ENCODE results near the gene CRNKL1.

DNA sequence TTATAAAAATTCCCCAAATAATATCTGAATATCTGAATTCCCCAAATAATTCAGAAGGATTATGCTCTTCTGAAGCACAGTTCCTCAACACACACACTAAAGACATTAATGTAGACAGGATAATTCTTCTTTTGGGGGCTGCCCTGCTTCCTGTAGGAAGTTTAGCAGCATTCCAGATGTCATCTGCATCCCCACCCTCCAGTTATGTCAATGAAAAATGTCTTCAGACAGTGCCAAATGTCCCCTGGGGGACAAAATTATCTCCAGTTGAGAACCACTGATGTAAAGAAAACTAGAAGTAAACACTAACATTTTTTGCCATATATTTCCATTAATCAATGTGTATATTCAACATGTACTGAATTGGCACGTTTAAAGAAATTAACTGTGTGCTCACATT lies 61.0 kb downstream of the CRNKL1 start:
- TF ChIP-seq POLR2A (IDR thresholded peaks at IDR 0.05; ENCODE audit: low read depth, low read length) (no peak), EZH2 (IDR thresholded peaks at IDR 0.05; ENCODE audit: borderline replicate concordance, low read depth, low read length, severe bottlenecking) (no peak), POLR2AphosphoS5 (IDR thresholded peaks at IDR 0.05; ENCODE audit: insufficient read depth, low read depth, low read length) (no peak), GATA2 (IDR thresholded peaks at IDR 0.05; ENCODE audit: insufficient read depth, insufficient read length, low read depth, low read length) (no peak)
- TF ChIP-seq, protein P1, sequence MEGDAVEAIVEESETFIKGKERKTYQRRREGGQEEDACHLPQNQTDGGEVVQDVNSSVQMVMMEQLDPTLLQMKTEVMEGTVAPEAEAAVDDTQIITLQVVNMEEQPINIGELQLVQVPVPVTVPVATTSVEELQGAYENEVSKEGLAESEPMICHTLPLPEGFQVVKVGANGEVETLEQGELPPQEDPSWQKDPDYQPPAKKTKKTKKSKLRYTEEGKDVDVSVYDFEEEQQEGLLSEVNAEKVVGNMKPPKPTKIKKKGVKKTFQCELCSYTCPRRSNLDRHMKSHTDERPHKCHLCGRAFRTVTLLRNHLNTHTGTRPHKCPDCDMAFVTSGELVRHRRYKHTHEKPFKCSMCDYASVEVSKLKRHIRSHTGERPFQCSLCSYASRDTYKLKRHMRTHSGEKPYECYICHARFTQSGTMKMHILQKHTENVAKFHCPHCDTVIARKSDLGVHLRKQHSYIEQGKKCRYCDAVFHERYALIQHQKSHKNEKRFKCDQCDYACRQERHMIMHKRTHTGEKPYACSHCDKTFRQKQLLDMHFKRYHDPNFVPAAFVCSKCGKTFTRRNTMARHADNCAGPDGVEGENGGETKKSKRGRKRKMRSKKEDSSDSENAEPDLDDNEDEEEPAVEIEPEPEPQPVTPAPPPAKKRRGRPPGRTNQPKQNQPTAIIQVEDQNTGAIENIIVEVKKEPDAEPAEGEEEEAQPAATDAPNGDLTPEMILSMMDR (IDR thresholded peaks at IDR 0.05; ENCODE audit: extremely low read depth in 1 of 2, insufficient read depth in 1 of 2, low read depth in 1 of 2, low read length in 2 of 2), result no peak
- TF ChIP-seq, protein P2, sequence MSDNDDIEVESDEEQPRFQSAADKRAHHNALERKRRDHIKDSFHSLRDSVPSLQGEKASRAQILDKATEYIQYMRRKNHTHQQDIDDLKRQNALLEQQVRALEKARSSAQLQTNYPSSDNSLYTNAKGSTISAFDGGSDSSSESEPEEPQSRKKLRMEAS (IDR thresholded peaks at IDR 0.05; ENCODE audit: insufficient read depth, insufficient read length), result no peak

Data from endothelial cell of umbilical vein (primary cell).